HG03575 (cell line): ENCODE results near the gene IPPK.

Experiments
- ATAC-seq: cut with Tn5 transposase; IDR thresholded peaks from one replicate; pipeline ENCODE4 v1.9.1; 2021; ENCODE audit not compliant: unreplicated experiment, insufficient number of reproducible peaks, low FRiP score; ENCODE audit errors: extremely low read depth

The IPPK gene

GRCh38 chr9:92642564-92642963 is 27.4 kb downstream of the IPPK start:
- ATAC-seq = no peak

GRCh38 chr9:92642041-92642451 is 27.9 kb downstream of the IPPK start:
- no peak for ATAC-seq

GRCh38 chr9:92641092-92641809 is 28.7 kb downstream of the IPPK start:
- ATAC-seq = no peak

- no peak for ATAC-seq
Measured at GRCh38 chr9:92640398-92641091, 29.4 kb downstream of the IPPK start.

GRCh38 chr9:92639791-92640271 is 30.1 kb downstream of the IPPK start:
- no peak for ATAC-seq

- ATAC-seq = no peak
Measured at GRCh38 chr9:92639124-92639523, 30.8 kb downstream of the IPPK start.

GRCh38 chr9:92638621-92639101 is 31.3 kb downstream of the IPPK start:
- ATAC-seq = no peak

- no peak for ATAC-seq
Measured at GRCh38 chr9:92637886-92638620, 31.9 kb downstream of the IPPK start.

GRCh38 chr9:92637326-92637725 is 32.6 kb downstream of the IPPK start:
- ATAC-seq = no peak

- no peak for ATAC-seq
Measured at GRCh38 chr9:92636627-92637026, 33.3 kb downstream of the IPPK start.

- no peak for ATAC-seq
Measured at GRCh38 chr9:92635760-92636159, 34.2 kb downstream of the IPPK start.

- ATAC-seq = no peak
Measured at GRCh38 chr9:92634712-92635605, 35.0 kb downstream of the IPPK start.

GRCh38 chr9:92633614-92634278 is 36.2 kb downstream of the IPPK start:
- ATAC-seq = no peak

GRCh38 chr9:92632641-92633040 is 37.3 kb downstream of the IPPK start:
- ATAC-seq = no peak

GRCh38 chr9:92631452-92632343 is 38.2 kb downstream of the IPPK start:
- ATAC-seq = no peak

GRCh38 chr9:92627651-92628050 is 42.3 kb downstream of the IPPK start:
- no peak for ATAC-seq

GRCh38 chr9:92626484-92626883 is 43.4 kb downstream of the IPPK start:
- no peak for ATAC-seq
